WTC11 (cell line): Measurements from ENCODE around the gene RNF43. TPM values are rescaled to one million over a fixed set of nuclear protein-coding genes. Genes with fewer than 3 reads are reported as not detected.
A peak's percentile ranks its signal among the peaks of the same experiment; 100 is the strongest.

Experiments used
- ATAC-seq: fragments of 200-7000 bp; cut with Tn5 transposase; 2 replicates; pipeline ENCODE4 v1.10.0; 2021; ENCODE audit warnings: mild to moderate bottlenecking, moderate library complexity
- CTCF ChIA-PET: fragments of 300-600 bp; sonication (Branson Sonifier 250); formaldehyde crosslinking; loops from one replicate; lab custom pipeline; 2021; ENCODE audit warnings: antibody characterized with exemption; lab: Charles Lee
- POLR2A ChIA-PET: fragments of 350-600 bp; sonication (Branson Sonifier 250); formaldehyde crosslinking; loops from one replicate; lab custom pipeline; 2021; ENCODE audit warnings: antibody characterized with exemption; lab: Charles Lee
- DNase-seq: peaks from one replicate; pipeline ENCODE4 v3.0.0; 2021; ENCODE audit warnings: low spot score
- H3K27ac Mint-ChIP-seq: 2 replicates; pipeline ENCODE4 v1.8.0; 2021; ENCODE audit warnings: mixed read lengths
- H3K27me3 Mint-ChIP-seq: 2 replicates; pipeline ENCODE4 v1.8.0; 2021; ENCODE audit warnings: low read depth, mild to moderate bottlenecking, moderate library complexity, mixed read lengths
- H3K36me3 Mint-ChIP-seq: 2 replicates; pipeline ENCODE4 v1.8.0; 2021; ENCODE audit warnings: mixed read lengths
- H3K4me1 Mint-ChIP-seq: 2 replicates; pipeline ENCODE4 v1.8.0; 2022; ENCODE audit warnings: mixed read lengths
- H3K4me3 Mint-ChIP-seq: 2 replicates; pipeline ENCODE4 v1.8.0; 2021; ENCODE audit warnings: mild to moderate bottlenecking, moderate library complexity, mixed read lengths
- H3K9me3 Mint-ChIP-seq: 2 replicates; pipeline ENCODE4 v1.8.0; 2021; ENCODE audit warnings: mixed read lengths
- E2F1 ChIP-seq: sonication (generic); formaldehyde crosslinking; IDR thresholded peaks from 2 replicates; pipeline ENCODE4 v1.8.0; 2022; ENCODE audit warnings: mild to moderate bottlenecking, missing genetic modification reagents
- ERG ChIP-seq: fragments of 250-450 bp; sonication (Bioruptor Pico); IDR thresholded peaks from 2 replicates; pipeline ENCODE4 v1.8.0; 2021; ENCODE audit warnings: mild to moderate bottlenecking
- GABPB1 ChIP-seq: sonication (generic); formaldehyde crosslinking; IDR thresholded peaks from 2 replicates; pipeline ENCODE4 v1.8.1; 2023; ENCODE audit warnings: mild to moderate bottlenecking, missing genetic modification reagents
- IRF1 ChIP-seq: sonication (generic); formaldehyde crosslinking; IDR thresholded peaks from 2 replicates; pipeline ENCODE4 v1.8.0; 2023; ENCODE audit warnings: missing genetic modification reagents
- IRF2 ChIP-seq: sonication (generic); formaldehyde crosslinking; IDR thresholded peaks from 2 replicates; pipeline ENCODE4 v1.8.0; 2022; ENCODE audit warnings: low read depth, missing genetic modification reagents, borderline replicate concordance
- MXD4 ChIP-seq: fragments of 250-450 bp; sonication (Bioruptor Pico); IDR thresholded peaks from 2 replicates; pipeline ENCODE4 v1.8.0; 2021; ENCODE audit warnings: mild to moderate bottlenecking, moderate library complexity, borderline replicate concordance
- MYBL2 ChIP-seq: sonication (generic); formaldehyde crosslinking; IDR thresholded peaks from 2 replicates; pipeline ENCODE4 v1.8.1; 2023; ENCODE audit warnings: mild to moderate bottlenecking, moderate library complexity, missing genetic modification reagents
- NR2C2 ChIP-seq: sonication (generic); formaldehyde crosslinking; IDR thresholded peaks from 2 replicates; pipeline ENCODE4 v1.8.0; 2022; ENCODE audit warnings: mild to moderate bottlenecking, missing genetic modification reagents
- NR3C1 ChIP-seq: sonication (generic); formaldehyde crosslinking; conservative IDR thresholded peaks from 2 replicates; pipeline ENCODE4 v1.8.1; 2023; ENCODE audit warnings: low read depth, mild to moderate bottlenecking, missing genetic modification reagents
- RORB ChIP-seq: fragments of 250-450 bp; sonication (Bioruptor Pico); IDR thresholded peaks from 2 replicates; pipeline ENCODE4 v1.9.0; 2021; ENCODE audit warnings: mild to moderate bottlenecking
- STAT6 ChIP-seq: sonication (generic); formaldehyde crosslinking; conservative IDR thresholded peaks from 2 replicates; pipeline ENCODE4 v1.8.1; 2023; ENCODE audit warnings: mild to moderate bottlenecking, low read depth, missing genetic modification reagents, moderate library complexity
- USF2 ChIP-seq: sonication (generic); formaldehyde crosslinking; IDR thresholded peaks from 2 replicates; pipeline ENCODE4 v1.8.1; 2023; ENCODE audit warnings: mild to moderate bottlenecking, missing genetic modification reagents, moderate library complexity
- ZNF219 ChIP-seq: sonication (generic); formaldehyde crosslinking; IDR thresholded peaks from 2 replicates; pipeline ENCODE4 v1.8.0; 2023; ENCODE audit warnings: missing genetic modification reagents, mild to moderate bottlenecking, borderline replicate concordance
- ZNF396 ChIP-seq: fragments of 250-450 bp; sonication (Bioruptor Pico); IDR thresholded peaks from 2 replicates; pipeline ENCODE4 v1.8.0; 2021; ENCODE audit warnings: mild to moderate bottlenecking, moderate library complexity, borderline replicate concordance
- ZNF416 ChIP-seq: fragments of 250-450 bp; sonication (Bioruptor Pico); IDR thresholded peaks from 2 replicates; pipeline ENCODE4 v1.9.0; 2021; ENCODE audit warnings: mild to moderate bottlenecking, inconsistent platforms
- ZNF671 ChIP-seq: fragments of 250-450 bp; sonication (Bioruptor Pico); IDR thresholded peaks from 2 replicates; pipeline ENCODE4 v1.8.0; 2021; ENCODE audit warnings: mild to moderate bottlenecking
- total RNA-seq: library from RNA; stranded (reverse); gene quantifications from 3 replicates; pipeline ENCODE4 v1.2.3, GENCODE V29; 2021
- TF ChIP-seq, protein P1 (sequence below): fragments of 200-600 bp; IDR thresholded peaks from 2 replicates; pipeline ENCODE4 v1.8.0; 2022; ENCODE audit warnings: antibody characterized with exemption
- TF ChIP-seq, protein P2 (sequence below): sonication (generic); formaldehyde crosslinking; IDR thresholded peaks from 2 replicates; pipeline ENCODE4 v1.8.1; 2023; ENCODE audit warnings: mild to moderate bottlenecking, moderate library complexity, missing genetic modification reagents
- TF ChIP-seq, protein P3 (sequence below): sonication (generic); formaldehyde crosslinking; IDR thresholded peaks from 2 replicates; pipeline ENCODE4 v1.8.1; 2023; ENCODE audit warnings: mild to moderate bottlenecking, missing genetic modification reagents

RNF43 gene
- total RNA-seq, 1 experiment from 2014 or later = 3.6 TPM

DNA sequence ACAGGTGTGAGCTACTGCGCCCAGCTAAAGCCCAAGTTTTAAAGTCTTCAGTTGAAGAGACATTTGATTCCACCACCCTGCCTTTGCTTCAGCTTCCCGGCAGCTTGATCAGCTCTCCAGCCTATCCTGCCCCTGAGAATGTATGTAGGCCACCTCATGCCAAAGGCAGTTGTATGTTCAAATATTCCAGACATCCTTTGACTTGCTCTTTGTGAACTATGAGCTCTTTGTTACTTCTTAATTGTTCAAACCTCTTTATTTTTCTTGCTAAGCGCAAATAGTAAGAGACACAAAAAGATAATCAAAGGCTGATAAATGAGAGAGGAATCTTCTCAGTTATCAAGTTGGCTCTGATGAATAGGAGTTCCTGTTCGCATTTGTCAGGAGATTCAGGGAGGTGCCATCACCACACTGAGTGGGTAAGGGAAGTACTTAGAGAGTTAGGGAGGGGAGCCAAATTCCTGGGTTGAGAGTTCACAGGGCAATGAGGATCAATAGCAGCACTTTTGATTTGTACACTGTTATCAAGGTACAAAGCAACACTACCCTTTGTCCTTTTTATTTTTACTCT is 33.4 kb downstream of the RNF43 start:
- H3K4me1 Mint-ChIP-seq = peaks cover 28% of the 10 kb centered on the region
- ATAC-seq (0 out of 2 replicates have a peak, but pooled peaks have one; percentile 18), DNase-seq (no peak)
- H3K27ac Mint-ChIP-seq = no peak overlapping the region
- ChIA-PET CTCF (interaction anchor here (1.2 to 1.9 kb wide), 2 partner anchors 32 to 34 kb away, joined by 4 to 5 read pairs; partner anchors contain the start of genes RNF43 and SUPT4H1), POLR2A (interaction anchor here (0.7 kb wide), 1 partner anchor 64 kb away, joined by 3 read pairs; no protein-coding TSS in a partner anchor)
- H3K9me3 Mint-ChIP-seq = no peaks in the 10 kb centered on the region
- no peaks in the 10 kb centered on the region for H3K36me3 Mint-ChIP-seq
- no peaks in the 10 kb centered on the region for H3K27me3 Mint-ChIP-seq
- no peak overlapping the region for H3K4me3 Mint-ChIP-seq
- TF ChIP-seq USF2 (CRISPR knock-in tag) (no peak), ZNF416 (no peak), ZNF396 (CRISPR knock-in tag) (no peak), ERG (CRISPR knock-in tag) (no peak), NR2C2 (no peak), IRF2 (CRISPR knock-in tag) (no peak), MYBL2 (CRISPR knock-in tag) (no peak)
- TF ChIP-seq, protein P1, sequence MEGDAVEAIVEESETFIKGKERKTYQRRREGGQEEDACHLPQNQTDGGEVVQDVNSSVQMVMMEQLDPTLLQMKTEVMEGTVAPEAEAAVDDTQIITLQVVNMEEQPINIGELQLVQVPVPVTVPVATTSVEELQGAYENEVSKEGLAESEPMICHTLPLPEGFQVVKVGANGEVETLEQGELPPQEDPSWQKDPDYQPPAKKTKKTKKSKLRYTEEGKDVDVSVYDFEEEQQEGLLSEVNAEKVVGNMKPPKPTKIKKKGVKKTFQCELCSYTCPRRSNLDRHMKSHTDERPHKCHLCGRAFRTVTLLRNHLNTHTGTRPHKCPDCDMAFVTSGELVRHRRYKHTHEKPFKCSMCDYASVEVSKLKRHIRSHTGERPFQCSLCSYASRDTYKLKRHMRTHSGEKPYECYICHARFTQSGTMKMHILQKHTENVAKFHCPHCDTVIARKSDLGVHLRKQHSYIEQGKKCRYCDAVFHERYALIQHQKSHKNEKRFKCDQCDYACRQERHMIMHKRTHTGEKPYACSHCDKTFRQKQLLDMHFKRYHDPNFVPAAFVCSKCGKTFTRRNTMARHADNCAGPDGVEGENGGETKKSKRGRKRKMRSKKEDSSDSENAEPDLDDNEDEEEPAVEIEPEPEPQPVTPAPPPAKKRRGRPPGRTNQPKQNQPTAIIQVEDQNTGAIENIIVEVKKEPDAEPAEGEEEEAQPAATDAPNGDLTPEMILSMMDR = no peak

- H3K27ac Mint-ChIP-seq = no peak overlapping the region
- POLR2A ChIA-PET = no interaction called here
- no peak for ATAC-seq
- TF ChIP-seq, protein P1 = no peak
- TF ChIP-seq, protein P2, sequence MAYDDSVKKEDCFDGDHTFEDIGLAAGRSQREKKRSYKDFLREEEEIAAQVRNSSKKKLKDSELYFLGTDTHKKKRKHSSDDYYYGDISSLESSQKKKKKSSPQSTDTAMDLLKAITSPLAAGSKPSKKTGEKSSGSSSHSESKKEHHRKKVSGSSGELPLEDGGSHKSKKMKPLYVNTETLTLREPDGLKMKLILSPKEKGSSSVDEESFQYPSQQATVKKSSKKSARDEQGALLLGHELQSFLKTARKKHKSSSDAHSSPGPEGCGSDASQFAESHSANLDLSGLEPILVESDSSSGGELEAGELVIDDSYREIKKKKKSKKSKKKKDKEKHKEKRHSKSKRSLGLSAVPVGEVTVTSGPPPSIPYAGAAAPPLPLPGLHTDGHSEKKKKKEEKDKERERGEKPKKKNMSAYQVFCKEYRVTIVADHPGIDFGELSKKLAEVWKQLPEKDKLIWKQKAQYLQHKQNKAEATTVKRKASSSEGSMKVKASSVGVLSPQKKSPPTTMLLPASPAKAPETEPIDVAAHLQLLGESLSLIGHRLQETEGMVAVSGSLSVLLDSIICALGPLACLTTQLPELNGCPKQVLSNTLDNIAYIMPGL (CRISPR knock-in tag) = no peak
- TF ChIP-seq MXD4 = no peak
- no peak for TF ChIP-seq ZNF671
- no peak for TF ChIP-seq ZNF416
- TF ChIP-seq NR3C1 (CRISPR knock-in tag) = no peak
- TF ChIP-seq RORB = no peak
- no peak for TF ChIP-seq ZNF219 (CRISPR knock-in tag)
- no peak for TF ChIP-seq STAT6
- TF ChIP-seq GABPB1 (CRISPR knock-in tag) = no peak
- no peak for TF ChIP-seq E2F1 (CRISPR knock-in tag)
- TF ChIP-seq, protein P3, sequence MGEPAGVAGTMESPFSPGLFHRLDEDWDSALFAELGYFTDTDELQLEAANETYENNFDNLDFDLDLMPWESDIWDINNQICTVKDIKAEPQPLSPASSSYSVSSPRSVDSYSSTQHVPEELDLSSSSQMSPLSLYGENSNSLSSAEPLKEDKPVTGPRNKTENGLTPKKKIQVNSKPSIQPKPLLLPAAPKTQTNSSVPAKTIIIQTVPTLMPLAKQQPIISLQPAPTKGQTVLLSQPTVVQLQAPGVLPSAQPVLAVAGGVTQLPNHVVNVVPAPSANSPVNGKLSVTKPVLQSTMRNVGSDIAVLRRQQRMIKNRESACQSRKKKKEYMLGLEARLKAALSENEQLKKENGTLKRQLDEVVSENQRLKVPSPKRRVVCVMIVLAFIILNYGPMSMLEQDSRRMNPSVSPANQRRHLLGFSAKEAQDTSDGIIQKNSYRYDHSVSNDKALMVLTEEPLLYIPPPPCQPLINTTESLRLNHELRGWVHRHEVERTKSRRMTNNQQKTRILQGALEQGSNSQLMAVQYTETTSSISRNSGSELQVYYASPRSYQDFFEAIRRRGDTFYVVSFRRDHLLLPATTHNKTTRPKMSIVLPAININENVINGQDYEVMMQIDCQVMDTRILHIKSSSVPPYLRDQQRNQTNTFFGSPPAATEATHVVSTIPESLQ (CRISPR knock-in tag) = no peak
- no peak for TF ChIP-seq IRF1
These were observed 34.5 kb downstream of the RNF43 start for GRCh38 chr17:58382872-58383242.

More at GRCh38 chr17:58382872-58383242, 34.5 kb downstream of the RNF43 start:
- Mint-ChIP-seq H3K4me3 (no peak overlapping the region), H3K27me3 (no peaks in the 10 kb centered on the region), H3K36me3 (no peaks in the 10 kb centered on the region), H3K4me1 (peaks cover 21% of the 10 kb centered on the region), H3K9me3 (no peaks in the 10 kb centered on the region)
- no peak for DNase-seq
- CTCF ChIA-PET = interaction anchor here (1.9 kb wide), 1 partner anchor 35 kb away, joined by 4 read pairs; the partner anchor contains the start of gene RNF43
